HG03064 (cell line): Measurements from ENCODE around the gene MKRN3.
"Not testable (repeated sequence)": the region's sequence is repeated elsewhere in the genome, so short reads cannot be mapped to it uniquely, and the experiment has no call there.

Experiments used
- ATAC-seq: cut with Tn5 transposase; IDR thresholded peaks from one replicate; pipeline ENCODE4 v1.9.1; 2021; ENCODE audit warnings: low read depth; ENCODE audit not compliant: unreplicated experiment

Gene MKRN3

DNA sequence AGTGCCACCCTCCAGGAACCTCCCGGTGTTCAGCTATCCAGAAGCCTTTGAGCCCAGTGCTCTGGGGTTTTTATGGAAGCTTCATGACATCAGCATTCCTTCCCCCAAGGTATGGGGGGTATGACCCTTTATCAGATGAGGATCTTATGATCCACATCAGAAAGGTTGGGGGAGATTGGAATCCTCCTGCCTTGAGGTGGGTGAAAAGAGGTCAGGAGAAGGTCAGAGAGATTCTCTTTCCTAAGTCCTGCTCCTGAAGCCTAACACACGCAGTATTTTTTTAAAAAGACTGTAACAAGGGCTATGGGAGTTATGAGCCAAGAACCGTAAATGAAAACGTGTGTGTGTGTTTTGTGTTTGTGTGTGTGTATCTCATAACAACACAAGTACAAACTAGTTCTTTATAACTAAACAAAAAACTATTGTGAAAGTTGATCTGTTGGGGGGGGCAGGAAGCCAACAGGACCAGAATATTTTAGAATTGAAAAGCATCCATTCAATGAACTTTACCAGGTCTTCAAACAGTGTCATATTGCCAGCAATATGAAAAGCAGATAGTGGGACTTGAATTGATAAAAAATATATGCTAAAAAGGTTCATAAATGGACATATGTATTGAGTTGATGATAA, 13.2 kb downstream of the MKRN3 start:
- ATAC-seq, result no peak

DNA sequence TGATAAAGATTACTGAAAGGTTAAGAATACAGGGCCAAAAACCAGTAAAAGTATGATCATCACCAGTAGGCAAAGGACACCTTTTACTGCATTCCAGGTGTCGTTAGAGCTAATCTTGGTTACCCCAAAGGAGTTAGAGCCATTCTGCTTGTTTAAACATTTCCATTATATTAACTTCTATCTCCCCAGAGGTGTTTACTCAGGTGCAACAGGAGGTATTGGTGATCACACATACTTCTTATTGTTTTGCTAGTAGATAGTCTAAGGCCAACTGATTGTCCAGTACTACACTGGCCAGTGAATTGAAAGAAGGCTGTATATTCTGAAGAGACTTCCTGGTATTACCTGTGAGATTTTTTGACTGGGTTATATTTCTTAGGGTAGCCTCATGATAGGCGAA, 22.8 kb downstream of the MKRN3 start:
- ATAC-seq, result no peak

DNA sequence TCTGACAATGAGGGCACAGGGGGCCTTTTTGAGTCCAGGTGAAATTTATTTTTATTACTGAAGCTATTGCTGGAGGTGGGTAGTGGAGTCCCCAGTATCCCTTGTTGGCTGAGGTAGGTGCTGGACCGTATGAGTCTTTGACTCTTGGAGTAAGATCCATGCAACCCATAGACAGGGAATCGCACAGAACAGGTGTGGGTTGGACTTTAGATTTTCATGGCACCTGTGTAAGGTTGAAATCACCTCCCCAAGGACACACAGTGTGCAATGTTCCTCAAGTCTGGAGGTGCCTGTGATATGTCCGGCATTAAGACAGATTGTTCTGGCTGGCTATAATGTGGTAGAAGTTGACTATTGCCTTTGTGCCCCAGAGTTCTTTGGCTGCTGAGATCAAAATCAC, 23.5 kb downstream of the MKRN3 start:
- ATAC-seq, result no peak

DNA sequence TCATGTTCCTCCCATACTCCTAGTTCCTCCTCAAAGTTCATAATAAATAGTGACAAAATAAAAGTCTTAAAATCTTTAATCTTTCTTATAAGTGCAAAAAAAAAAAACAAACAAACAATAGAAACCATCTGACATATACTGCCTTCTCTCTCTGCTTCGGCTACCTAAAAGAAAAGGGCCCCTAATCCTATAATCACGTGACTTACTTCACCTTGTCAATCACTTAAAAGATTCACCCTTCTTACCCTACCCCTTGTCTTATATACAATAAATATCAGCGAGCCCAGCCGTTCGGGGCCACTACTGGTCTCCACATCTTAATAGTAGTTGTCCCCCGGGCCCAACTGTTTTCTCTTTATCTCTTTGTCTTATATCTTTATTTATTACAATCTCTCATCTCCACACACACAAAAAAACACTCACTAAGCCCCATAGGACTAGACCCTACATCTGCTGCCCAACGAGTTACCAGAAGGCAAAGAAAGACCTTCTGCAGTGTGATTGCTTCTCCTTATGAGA, 28.8 kb downstream of the MKRN3 start:
- ATAC-seq, result no peak

DNA sequence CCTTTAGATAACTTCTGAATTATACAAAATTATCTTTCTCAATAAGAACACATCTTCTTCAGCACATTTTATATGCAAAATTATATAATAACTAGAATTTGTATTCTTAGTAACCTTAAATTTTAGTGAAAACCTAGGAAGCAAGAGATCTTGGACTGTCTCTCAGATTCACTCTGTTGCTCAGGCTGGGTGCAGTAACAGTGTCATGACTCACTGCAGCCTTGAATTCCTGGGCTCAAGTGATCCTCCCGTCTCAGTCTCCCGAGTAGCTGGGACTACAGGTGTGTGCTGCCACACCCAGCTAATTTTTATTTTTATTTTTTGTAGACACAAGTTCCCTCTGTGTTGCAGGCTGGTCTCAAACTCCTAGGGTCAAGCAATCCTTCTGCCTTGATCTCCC, 29.9 kb downstream of the MKRN3 start:
- no peak for ATAC-seq

DNA sequence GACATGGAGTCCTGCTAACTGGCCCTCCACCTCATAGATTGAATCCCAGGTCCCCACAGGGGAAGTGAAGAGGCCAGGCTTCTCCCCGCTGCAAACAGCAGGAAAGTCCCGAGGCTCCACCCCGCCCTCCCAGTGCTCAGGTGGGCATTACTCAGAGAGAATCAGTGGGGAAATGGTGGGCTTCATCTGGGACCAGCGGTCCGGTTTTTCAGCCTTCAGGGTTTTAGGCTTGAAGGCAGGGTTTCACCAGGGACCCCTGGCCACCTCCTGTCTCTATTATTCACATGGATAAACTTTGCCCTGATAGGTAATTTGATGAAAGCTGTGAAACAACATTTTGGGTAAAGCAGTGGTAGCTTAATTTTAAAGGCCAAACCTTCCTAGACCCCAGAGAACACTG, 31.3 kb downstream of the MKRN3 start:
- ATAC-seq, result no peak

DNA sequence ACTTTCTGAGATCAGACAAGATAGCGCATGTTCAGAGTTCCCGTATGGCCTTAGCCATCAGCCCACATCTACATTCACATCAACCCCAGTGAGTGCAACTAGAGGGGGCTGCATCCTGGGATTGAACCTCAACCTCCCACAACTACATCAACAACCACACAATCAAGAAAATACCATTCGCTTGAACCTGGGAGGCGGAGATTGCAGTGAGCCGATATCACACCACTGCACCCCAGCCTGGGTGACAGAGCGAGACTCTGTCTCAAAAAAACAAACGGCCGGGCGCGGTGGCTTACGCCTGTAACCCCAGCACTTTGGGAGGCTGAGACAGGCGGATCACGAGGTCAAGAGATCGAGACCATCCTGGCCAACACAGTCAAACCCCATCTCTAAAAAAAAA, 31.8 kb downstream of the MKRN3 start:
- not testable (repeated sequence) for ATAC-seq

DNA sequence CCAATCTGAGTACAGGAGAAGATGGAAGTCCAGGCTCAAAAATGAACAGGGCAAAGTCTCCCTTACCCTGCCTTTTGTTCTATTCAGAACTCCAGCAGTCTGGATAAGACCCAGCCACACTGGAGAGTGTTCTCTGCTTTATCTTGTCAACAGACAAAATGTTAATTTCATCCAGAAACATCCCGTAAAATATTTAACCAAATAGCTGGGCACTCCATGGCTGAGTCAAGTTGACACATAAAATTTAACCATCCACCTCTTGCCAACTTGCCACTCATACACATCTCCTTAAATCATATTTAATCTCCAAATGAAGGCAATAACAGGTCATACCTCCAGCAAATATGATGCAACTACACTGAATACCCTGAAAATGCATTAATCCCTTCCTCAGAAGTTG, 33.6 kb downstream of the MKRN3 start:
- no peak for ATAC-seq

DNA sequence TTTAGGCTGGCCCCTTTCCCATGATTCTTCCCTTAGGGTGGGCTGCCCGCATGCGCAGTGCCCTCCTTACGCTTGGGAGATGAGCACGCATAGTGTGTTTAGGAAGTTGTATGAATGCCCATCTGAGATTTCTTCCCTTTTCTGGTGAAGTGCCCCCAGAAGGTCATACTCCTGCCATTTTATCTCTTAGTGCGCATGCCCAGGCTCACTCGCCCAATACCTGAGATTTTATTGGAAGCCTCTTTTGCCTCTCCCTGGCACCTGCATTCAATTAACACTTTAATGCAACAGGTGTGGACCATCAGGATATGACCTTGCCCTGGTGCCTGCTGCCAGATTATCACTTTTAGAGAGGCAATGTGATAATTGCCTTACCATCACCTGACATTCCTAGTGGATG, 36.6 kb downstream of the MKRN3 start:
- ATAC-seq, result no peak

DNA sequence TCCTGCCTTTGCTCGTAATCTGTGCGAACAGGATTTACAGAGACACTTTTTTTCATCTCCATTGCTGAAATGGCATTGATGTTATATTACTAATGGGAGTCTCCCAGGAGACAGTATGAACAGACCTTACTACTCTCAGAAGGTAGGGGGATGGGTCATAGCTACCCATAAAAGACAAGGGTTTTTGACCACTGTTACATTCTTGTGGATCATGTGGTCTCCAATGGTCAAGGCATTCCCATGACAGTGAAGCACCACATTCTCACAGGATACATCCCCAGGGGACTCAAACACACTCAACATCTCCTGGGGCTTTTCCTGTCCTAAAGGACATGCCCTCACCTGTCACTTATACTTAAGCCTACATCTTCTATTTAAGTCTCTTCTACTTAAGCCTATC, 40.8 kb downstream of the MKRN3 start:
- ATAC-seq, result no peak

DNA sequence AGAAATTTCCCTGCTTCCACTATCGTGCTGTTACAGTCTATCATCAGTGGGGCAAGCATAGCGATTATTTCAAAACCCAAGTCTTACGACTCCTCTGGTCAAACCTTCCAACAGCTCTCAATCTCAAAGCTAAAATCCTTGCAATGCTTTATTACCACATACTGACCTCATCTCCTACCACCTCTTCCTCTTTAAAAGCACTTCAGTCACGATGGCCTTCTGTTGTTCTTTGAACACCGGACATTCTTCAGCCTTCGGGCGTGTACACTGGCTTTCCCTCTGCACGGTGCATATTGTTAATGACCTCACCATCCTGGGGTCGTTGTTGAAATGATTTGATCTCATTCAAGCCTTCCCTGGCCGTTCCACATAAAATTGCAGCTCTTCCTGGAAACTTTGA, 51.1 kb downstream of the MKRN3 start:
- no peak for ATAC-seq
